HFFc6 (cell line): ENCODE measurements around the gene RALBP1. TPM values are rescaled to one million over a fixed set of nuclear protein-coding genes. Genes with fewer than 3 reads are reported as not detected.
A peak's percentile ranks its signal among the peaks of the same experiment; 100 is the strongest.

Source experiments
- DNase-seq: peaks from one replicate; pipeline ENCODE4 v3.0.0-alpha.2; 2018
- H3K27ac Mint-ChIP-seq: 2 replicates; pipeline ENCODE4 v1.8.0; 2020; ENCODE audit warnings: mild to moderate bottlenecking, mixed read lengths
- H3K27me3 Mint-ChIP-seq: 2 replicates; pipeline ENCODE4 v1.8.0; 2021; ENCODE audit warnings: mild to moderate bottlenecking, moderate library complexity, mixed read lengths; ENCODE audit not compliant: insufficient read depth
- H3K36me3 Mint-ChIP-seq: 2 replicates; pipeline ENCODE4 v1.8.0; 2021; ENCODE audit warnings: low read depth, mixed read lengths
- H3K4me1 Mint-ChIP-seq: 2 replicates; pipeline ENCODE4 v1.8.0; 2020; ENCODE audit warnings: low read depth, mixed read lengths
- H3K4me3 Mint-ChIP-seq: 2 replicates; pipeline ENCODE4 v1.8.0; 2020; ENCODE audit warnings: mild to moderate bottlenecking, moderate library complexity, mixed read lengths
- H3K9me3 Mint-ChIP-seq: 2 replicates; pipeline ENCODE4 v1.8.0; 2020; ENCODE audit warnings: mild to moderate bottlenecking, mixed read lengths
- CTCF ChIP-seq: fragments of 200-600 bp; sonication (generic); IDR thresholded peaks from 2 replicates; pipeline ENCODE4 v1.5.0; 2021; ENCODE audit warnings: antibody characterized with exemption, mild to moderate bottlenecking
- total RNA-seq, 6 experiments: library from RNA; stranded (reverse); fragmentation: NEBNext Ultra II Directional; extraction: Animal tissue kit (Norgen Biotek cat#: 25700); gene quantifications; 2 replicates in 1 of 6; 3 replicates in 5 of 6; pipeline ENCODE4 v1.2.3, GENCODE V29; 2021

Gene RALBP1
- total RNA-seq, 6 experiments from 2014 or later = 56.9 to 62.8 (median 59.0) TPM

- 0 out of 2 replicates have a peak overlapping the region, but pooled peaks have one; percentile 24 for H3K27ac Mint-ChIP-seq
- no peak overlapping the region for H3K4me3 Mint-ChIP-seq
- peaks cover 20% of the 10 kb centered on the region for H3K4me1 Mint-ChIP-seq
- no peak for TF ChIP-seq CTCF
- DNase-seq = no peak
- no peaks in the 10 kb centered on the region for H3K9me3 Mint-ChIP-seq
- H3K27me3 Mint-ChIP-seq = peaks cover 4% of the 10 kb centered on the region
- no peaks in the 10 kb centered on the region for H3K36me3 Mint-ChIP-seq
Measured at GRCh38 chr18:9437021-9437437, 38.3 kb upstream of the RALBP1 start.

GRCh38 chr18:9437672-9438071 is 37.6 kb upstream of the RALBP1 start:
- peaks cover 20% of the 10 kb centered on the region for H3K4me1 Mint-ChIP-seq
- H3K9me3 Mint-ChIP-seq = no peaks in the 10 kb centered on the region
- TF ChIP-seq CTCF = no peak
- no peak overlapping the region for H3K27ac Mint-ChIP-seq
- peaks cover 4% of the 10 kb centered on the region for H3K27me3 Mint-ChIP-seq
- no peak overlapping the region for H3K4me3 Mint-ChIP-seq
- no peaks in the 10 kb centered on the region for H3K36me3 Mint-ChIP-seq
- no peak for DNase-seq

- Mint-ChIP-seq H3K9me3 (no peaks in the 10 kb centered on the region), H3K27me3 (peaks cover 2% of the 10 kb centered on the region), H3K27ac (no peak overlapping the region), H3K4me1 (peaks cover 13% of the 10 kb centered on the region), H3K36me3 (0 out of 2 replicates have a peak, but pooled peaks cover under 1% of the 10 kb centered on the region), H3K4me3 (no peak overlapping the region)
- no peak for DNase-seq
- no peak for TF ChIP-seq CTCF
Measured at GRCh38 chr18:9441061-9441460, 34.3 kb upstream of the RALBP1 start.

- peaks cover 18% of the 10 kb centered on the region; the same call in 1 of the 2 replicates for H3K36me3 Mint-ChIP-seq
- peaks cover 18% of the 10 kb centered on the region for H3K9me3 Mint-ChIP-seq
- no peaks in the 10 kb centered on the region; the same call in none of the 2 replicates for H3K27me3 Mint-ChIP-seq
- H3K4me1 Mint-ChIP-seq = no peaks in the 10 kb centered on the region
- TF ChIP-seq CTCF = no peak
- H3K27ac Mint-ChIP-seq = no peak overlapping the region
- no peak overlapping the region for H3K4me3 Mint-ChIP-seq
- DNase-seq = no peak
Measured at GRCh38 chr18:9444549-9444948, 30.8 kb upstream of the RALBP1 start.

GRCh38 chr18:9446839-9447238 is 28.5 kb upstream of the RALBP1 start:
- Mint-ChIP-seq H3K4me1 (no peaks in the 10 kb centered on the region), H3K27me3 (no peaks in the 10 kb centered on the region; the same call in none of the 2 replicates), H3K9me3 (peaks cover 18% of the 10 kb centered on the region), H3K4me3 (no peak overlapping the region), H3K36me3 (peaks cover 18% of the 10 kb centered on the region; the same call in 1 of the 2 replicates), H3K27ac (no peak overlapping the region)
- DNase-seq = peak; percentile 12
- TF ChIP-seq CTCF = no peak

- DNase-seq = no peak
- H3K27ac Mint-ChIP-seq = no peak overlapping the region
- H3K4me1 Mint-ChIP-seq = no peaks in the 10 kb centered on the region
- no peaks in the 10 kb centered on the region; the same call in none of the 2 replicates for H3K27me3 Mint-ChIP-seq
- no peak overlapping the region for H3K4me3 Mint-ChIP-seq
- no peak for TF ChIP-seq CTCF
- peaks cover 18% of the 10 kb centered on the region; the same call in 1 of the 2 replicates for H3K36me3 Mint-ChIP-seq
- H3K9me3 Mint-ChIP-seq = peaks cover 18% of the 10 kb centered on the region
Measured at GRCh38 chr18:9447334-9447733, 28.0 kb upstream of the RALBP1 start.
